ENCODE results near the gene ZBTB7C.

- TF ChIP-seq EP300 (IDR thresholded peaks at IDR 0.05) = no peak
- no peak for TF ChIP-seq CTCF (IDR thresholded peaks at IDR 0.05)
- no peak for TF ChIP-seq POLR2A (IDR thresholded peaks at IDR 0.05)
- TF ChIP-seq POLR2AphosphoS5 (IDR thresholded peaks at IDR 0.05) = no peak
Measured at GRCh38 chr18:48294899-48295585, 114.1 kb downstream of the ZBTB7C start.
